GM12878 (cell line): Measurements from ENCODE around the gene SPINT1. TPM values are rescaled to one million over a fixed set of nuclear protein-coding genes. Genes with fewer than 3 reads are reported as not detected.

Experiments
- BACH1 ChIP-seq: fragments of 450-650 bp; IDR thresholded peaks from 2 replicates; pipeline ENCODE4 v1.6.1; 2017; ENCODE audit warnings: mild to moderate bottlenecking, borderline replicate concordance
- BRCA1 ChIP-seq: IDR thresholded peaks from 2 replicates; pipeline ENCODE4 v1.6.1; 2011; ENCODE audit warnings: low read depth, low read length, improper control_type of control experiment
- JUNB ChIP-seq: IDR thresholded peaks from 2 replicates; pipeline ENCODE4 v1.6.1; 2016; ENCODE audit warnings: antibody characterized with exemption, mild to moderate bottlenecking
- KDM1A ChIP-seq: fragments of 200-600 bp; sonication (generic); IDR thresholded peaks from 2 replicates; pipeline ENCODE4 v1.6.1; 2016; ENCODE audit warnings: borderline replicate concordance
- KLF5 ChIP-seq: fragments of 450-650 bp; IDR thresholded peaks from 2 replicates; pipeline ENCODE4 v1.6.1; 2014; ENCODE audit warnings: mild to moderate bottlenecking; ENCODE audit not compliant: partially characterized antibody
- MEF2B ChIP-seq: fragments of 450-650 bp; IDR thresholded peaks from 2 replicates; pipeline ENCODE4 v1.6.1; 2018; ENCODE audit warnings: mild to moderate bottlenecking, moderate library complexity; ENCODE audit not compliant: partially characterized antibody, poor library complexity, severe bottlenecking
- MTA2 ChIP-seq: fragments of 450-650 bp; IDR thresholded peaks from 2 replicates; pipeline ENCODE4 v1.6.1; 2016; ENCODE audit warnings: low read depth, mild to moderate bottlenecking, moderate library complexity
- NBN ChIP-seq: fragments of 450-650 bp; IDR thresholded peaks from 2 replicates; pipeline ENCODE4 v1.6.1; 2016
- NR2C2 ChIP-seq: IDR thresholded peaks from 2 replicates; pipeline ENCODE4 v1.6.1; 2011; ENCODE audit warnings: borderline replicate concordance, low read depth; ENCODE audit not compliant: control insufficient read depth, insufficient read length
- RB1 ChIP-seq: fragments of 450-650 bp; formaldehyde crosslinking; IDR thresholded peaks from 2 replicates; pipeline ENCODE4 v1.6.1; 2017; ENCODE audit warnings: mild to moderate bottlenecking, borderline replicate concordance
- RBBP5 ChIP-seq: fragments of 200-600 bp; sonication (generic); conservative IDR thresholded peaks from 2 replicates; pipeline ENCODE4 v1.6.1; 2016
- REST ChIP-seq: IDR thresholded peaks from 2 replicates; pipeline ENCODE4 v1.6.1; 2012; ENCODE audit warnings: mild to moderate bottlenecking, low read depth, low read length
- SMAD5 ChIP-seq: IDR thresholded peaks from 2 replicates; pipeline ENCODE4 v1.6.1; 2016; ENCODE audit warnings: antibody characterized with exemption, low read depth
- STAT3 ChIP-seq: IDR thresholded peaks from 2 replicates; pipeline ENCODE4 v1.6.1; 2011; ENCODE audit warnings: low read depth, low read length, improper control_type of control experiment
- SUZ12 ChIP-seq: fragments of 200-600 bp; sonication (generic); IDR thresholded peaks from one replicate; pipeline ENCODE4 v1.6.1; 2018; ENCODE audit warnings: antibody characterized with exemption, mild to moderate bottlenecking; ENCODE audit not compliant: unreplicated experiment
- ZBTB40 ChIP-seq: fragments of 450-650 bp; IDR thresholded peaks from 2 replicates; pipeline ENCODE4 v1.6.1; 2016; ENCODE audit warnings: mild to moderate bottlenecking, moderate library complexity, borderline replicate concordance
- ZNF687 ChIP-seq: fragments of 450-650 bp; IDR thresholded peaks from 2 replicates; pipeline ENCODE4 v1.6.1; 2017; ENCODE audit warnings: mild to moderate bottlenecking, moderate library complexity
- ZSCAN29 ChIP-seq: fragments of 450-650 bp; IDR thresholded peaks from 2 replicates; pipeline ENCODE4 v1.6.1; 2017; ENCODE audit warnings: mild to moderate bottlenecking, moderate library complexity
- polyA plus RNA-seq, 11 experiments: library from polyadenylated mRNA; depleted of rRNA in 4 of 11; unstranded in 6 of 11; stranded (reverse) in 5 of 11; fragments of >200 nt; fragmentation: Nextera tagmentation in 4 of 11; fragmentation: Illumina TruSeq in 1 of 11; extraction: Ambion mirVana in 4 of 11; extraction: Trizol in 1 of 11; gene quantifications; 1 replicate in 1 of 11; 2 replicates in 10 of 11; pipeline versions ENCODE4 v1.2.1 to v1.2.3, GENCODE V29; 2011 to 2016; ENCODE audit warnings: inconsistent platforms in 2 of 11, missing spikeins in 2 of 11, low read depth in 1 of 11
- total RNA-seq, 4 experiments: library from RNA; depleted of rRNA in 3 of 4; stranded (reverse); fragments of >200 nt in 3 of 4; fragmentation: Illumina TruSeq in 1 of 4; extraction: Trizol in 1 of 4; gene quantifications; 2 replicates each; pipeline versions ENCODE4 v1.2.1 to v1.2.3, GENCODE V29; 2013 to 2021

SPINT1 gene
- total and polyA plus RNA-seq, 10 of the 15 experiments (the other 5 are each of a cell fraction or from before 2014, with no cell fraction given), result 3.5 to 28.6 (median 10.2) TPM

GRCh38 chr15:40871749-40872617, 28.1 kb downstream of the SPINT1 start (continued):
- TF ChIP-seq ZBTB40, result no peak
- TF ChIP-seq SMAD5, result 0 out of 2 replicates have a peak, but pooled peaks have one; percentile 17
- TF ChIP-seq STAT3, result 0 out of 2 replicates have a peak, but pooled peaks have one; percentile 45
- peak; percentile 52 for TF ChIP-seq JUNB
- TF ChIP-seq ZSCAN29, result no peak
- no peak for TF ChIP-seq KLF5
- peak; percentile 84 for TF ChIP-seq ZNF687
- no peak for TF ChIP-seq SUZ12
- TF ChIP-seq NBN, result peak; percentile 95
- TF ChIP-seq RBBP5, result no peak
- no peak; the same call in 1 of the 2 replicates for TF ChIP-seq REST
- TF ChIP-seq BRCA1, result no peak
- TF ChIP-seq NR2C2, result no peak
- TF ChIP-seq RB1, result peak; percentile 80; the same call in 1 of the 2 replicates
- peak; percentile 89; the same call in 1 of the 2 replicates for TF ChIP-seq BACH1
- no peak; the same call in 1 of the 2 replicates for TF ChIP-seq MTA2
- TF ChIP-seq KDM1A, result no peak
- peak; percentile 100 for TF ChIP-seq MEF2B
